Upper lobe of left lung (tissue), 4 donors: ENCODE measurements around the gene ARHGAP8.

Experiments used
- EP300 ChIP-seq, 4 donors: sonication (generic); formaldehyde crosslinking; IDR thresholded peaks; one replicate each; pipeline ENCODE4 v1.5.1; 2017; ENCODE audit warnings: antibody characterized with exemption in 4 of 4, control low read depth in 2 of 4
- POLR2AphosphoS5 ChIP-seq, 2 donors: sonication (generic); formaldehyde crosslinking; IDR thresholded peaks; one replicate each; pipeline ENCODE4 v1.5.1; 2017; ENCODE audit warnings: antibody characterized with exemption in 2 of 2

GRCh38 chr22:44783091-44783490, 30.7 kb downstream of the ARHGAP8 start:
- no peak for TF ChIP-seq POLR2AphosphoS5 (IDR thresholded peaks at IDR 0.05)
- TF ChIP-seq EP300 (IDR thresholded peaks at IDR 0.05): no peak
